Subcutaneous adipose tissue (tissue), 4 donors: Measurements from ENCODE around the gene ACTN4. TPM values are rescaled to one million over a fixed set of nuclear protein-coding genes. Genes with fewer than 3 reads are reported as not detected.

Experiments
- total RNA-seq, 4 donors: library from RNA; depleted of rRNA; stranded (reverse); fragments of >200 nt; gene quantifications; one replicate each; pipeline ENCODE4 v1.1.0, GENCODE V29; 2016
- TF ChIP-seq, protein P1 (sequence below): fragments of 450-650 bp; IDR thresholded peaks from one replicate; pipeline ENCODE4 v1.5.1; 2016; ENCODE audit warnings: low read depth, mild to moderate bottlenecking, control low read depth, antibody characterized with exemption, moderate library complexity

The ACTN4 gene
- total RNA-seq, 4 donors from 2014 or later = 179 to 258 (median 186) TPM

DNA sequence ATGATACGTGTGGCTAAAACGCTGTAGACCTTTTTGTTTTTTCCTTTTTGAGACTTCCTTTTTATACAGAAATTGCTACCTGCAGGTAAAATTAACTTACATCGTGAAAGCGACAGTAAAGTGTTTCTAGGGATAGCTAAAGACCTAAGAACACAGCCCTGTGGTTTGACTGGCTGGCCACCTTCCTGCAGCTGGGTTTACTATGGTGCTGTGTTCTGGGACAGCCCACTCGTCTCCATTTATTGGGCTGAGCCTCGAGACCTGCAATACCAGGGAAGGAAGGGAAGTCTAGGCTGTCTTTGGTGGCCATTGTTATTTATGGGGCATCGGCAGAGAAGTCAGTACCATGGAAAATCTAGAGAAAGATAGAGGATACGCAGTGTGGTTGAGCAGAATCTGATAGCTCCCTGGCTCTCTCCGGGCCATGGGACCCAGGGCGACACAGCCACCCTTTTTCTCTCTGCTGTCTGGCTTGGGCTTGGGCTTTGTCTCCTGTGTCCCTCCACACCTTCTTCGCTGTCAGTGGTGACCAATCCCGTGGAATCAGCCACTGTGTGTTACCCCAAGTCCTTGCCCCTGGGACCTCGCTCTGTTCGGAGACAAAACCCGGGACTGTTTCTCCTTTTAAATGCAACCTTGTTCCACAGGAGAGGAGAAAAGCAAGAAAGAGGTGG lies 30.9 kb downstream of the ACTN4 start:
- TF ChIP-seq, protein P1, sequence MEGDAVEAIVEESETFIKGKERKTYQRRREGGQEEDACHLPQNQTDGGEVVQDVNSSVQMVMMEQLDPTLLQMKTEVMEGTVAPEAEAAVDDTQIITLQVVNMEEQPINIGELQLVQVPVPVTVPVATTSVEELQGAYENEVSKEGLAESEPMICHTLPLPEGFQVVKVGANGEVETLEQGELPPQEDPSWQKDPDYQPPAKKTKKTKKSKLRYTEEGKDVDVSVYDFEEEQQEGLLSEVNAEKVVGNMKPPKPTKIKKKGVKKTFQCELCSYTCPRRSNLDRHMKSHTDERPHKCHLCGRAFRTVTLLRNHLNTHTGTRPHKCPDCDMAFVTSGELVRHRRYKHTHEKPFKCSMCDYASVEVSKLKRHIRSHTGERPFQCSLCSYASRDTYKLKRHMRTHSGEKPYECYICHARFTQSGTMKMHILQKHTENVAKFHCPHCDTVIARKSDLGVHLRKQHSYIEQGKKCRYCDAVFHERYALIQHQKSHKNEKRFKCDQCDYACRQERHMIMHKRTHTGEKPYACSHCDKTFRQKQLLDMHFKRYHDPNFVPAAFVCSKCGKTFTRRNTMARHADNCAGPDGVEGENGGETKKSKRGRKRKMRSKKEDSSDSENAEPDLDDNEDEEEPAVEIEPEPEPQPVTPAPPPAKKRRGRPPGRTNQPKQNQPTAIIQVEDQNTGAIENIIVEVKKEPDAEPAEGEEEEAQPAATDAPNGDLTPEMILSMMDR = no peak

DNA sequence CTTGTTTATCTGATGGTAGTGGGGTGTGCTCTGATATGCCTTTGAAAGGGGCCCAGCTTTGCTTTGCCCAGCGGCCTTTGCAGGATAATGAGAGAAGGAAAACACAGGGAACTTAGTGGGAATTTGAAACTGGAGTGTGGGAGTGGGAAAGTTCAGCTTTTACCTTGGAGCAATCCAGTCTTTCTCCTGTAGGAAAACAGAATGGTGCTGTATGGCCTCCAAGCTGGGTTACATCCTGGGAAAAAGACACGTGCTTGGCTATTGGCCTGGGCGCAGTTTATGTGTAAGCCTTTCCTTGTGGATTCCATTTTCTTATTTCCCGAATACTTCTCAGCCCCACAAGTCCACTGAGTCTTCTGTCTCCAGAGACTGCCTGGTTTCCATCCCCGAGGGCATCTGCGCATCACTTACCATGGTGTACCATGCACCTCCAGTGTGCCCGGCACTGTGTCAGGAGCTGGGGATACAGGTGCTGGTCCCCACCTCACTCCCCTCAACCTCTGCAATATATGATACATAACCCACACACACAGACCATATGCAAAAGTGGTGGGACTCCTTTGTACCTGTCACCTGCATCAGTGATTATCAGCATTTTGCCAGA lies 31.5 kb downstream of the ACTN4 start:
- TF ChIP-seq, protein P1 = no peak

DNA sequence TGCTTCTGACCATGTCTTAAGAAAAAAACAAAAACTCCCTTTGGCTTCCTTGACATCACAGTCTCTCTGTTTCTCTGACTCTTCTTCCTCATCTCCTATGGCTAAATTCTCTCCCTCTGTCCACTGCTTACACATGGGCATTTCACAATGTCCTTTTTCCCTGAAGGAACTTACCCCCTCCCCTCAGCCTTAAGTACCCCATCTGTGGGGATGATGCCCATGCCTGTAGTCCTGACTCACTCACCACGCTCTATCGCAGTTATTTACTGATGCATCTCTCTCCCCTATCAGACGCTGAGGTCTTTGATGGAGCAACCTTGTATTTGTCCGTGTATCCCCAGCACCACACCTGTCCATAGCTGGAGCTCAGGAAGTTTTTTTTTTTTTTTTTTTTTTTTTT lies 32.4 kb downstream of the ACTN4 start:
- TF ChIP-seq, protein P1 = no peak

DNA sequence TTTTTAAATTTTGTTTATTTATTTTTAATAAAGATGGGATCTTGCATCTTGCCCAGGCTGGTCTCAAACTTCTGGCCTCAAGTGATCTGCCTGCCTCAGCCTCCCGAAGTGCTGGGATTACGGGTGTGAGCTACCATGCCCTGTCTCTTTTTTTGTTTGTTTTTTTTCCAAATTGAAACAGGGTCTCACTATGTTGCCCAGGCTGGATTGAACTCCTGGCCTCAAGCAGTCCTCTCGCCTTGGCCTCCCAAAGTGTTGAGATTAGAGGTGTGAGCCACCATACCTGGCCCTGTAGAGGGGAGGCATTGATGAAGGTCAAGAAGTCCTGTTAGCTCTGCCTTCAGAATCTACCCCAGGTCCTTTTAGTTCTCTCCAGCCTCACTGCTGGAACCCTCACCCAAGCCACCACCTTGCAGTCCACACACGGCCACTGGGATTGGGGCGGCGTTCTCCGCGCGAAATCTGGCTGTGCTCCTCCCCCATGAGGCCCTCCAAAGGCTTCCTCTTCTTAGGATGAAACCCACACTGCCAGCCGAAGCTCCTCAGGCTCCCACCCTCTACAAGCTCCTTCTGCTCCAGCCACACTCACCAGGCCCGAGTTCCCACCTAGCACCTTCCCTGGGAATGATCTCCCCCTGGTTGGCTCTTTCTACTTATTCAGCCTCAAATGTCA lies 34.9 kb downstream of the ACTN4 start:
- TF ChIP-seq, protein P1 = no peak

DNA sequence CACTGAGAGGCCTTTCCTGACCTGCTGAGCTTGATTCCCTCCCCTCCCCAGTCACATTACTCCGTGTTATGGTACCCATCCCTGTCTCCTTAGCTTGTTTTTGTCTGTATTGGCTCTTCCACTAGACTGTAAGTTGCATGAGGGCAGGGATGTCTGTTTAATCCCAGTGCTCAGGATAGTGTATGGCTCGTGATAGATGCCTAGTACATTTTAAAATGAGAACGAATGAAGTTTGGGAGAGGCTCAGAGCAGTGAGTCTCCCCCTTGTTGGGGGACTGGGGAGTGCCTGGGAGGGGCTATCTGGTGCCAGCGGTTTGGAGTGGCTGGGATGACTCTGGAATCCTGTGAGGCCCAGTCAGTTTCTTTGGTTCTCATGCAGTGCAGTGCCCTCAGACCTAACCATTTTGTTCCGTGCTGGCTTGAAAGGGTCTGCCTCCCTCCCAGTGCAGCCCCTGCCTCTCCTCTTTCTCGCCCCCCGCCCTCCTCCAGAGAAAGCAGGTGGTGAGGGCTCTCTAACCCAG lies 35.5 kb downstream of the ACTN4 start:
- TF ChIP-seq, protein P1 = no peak

DNA sequence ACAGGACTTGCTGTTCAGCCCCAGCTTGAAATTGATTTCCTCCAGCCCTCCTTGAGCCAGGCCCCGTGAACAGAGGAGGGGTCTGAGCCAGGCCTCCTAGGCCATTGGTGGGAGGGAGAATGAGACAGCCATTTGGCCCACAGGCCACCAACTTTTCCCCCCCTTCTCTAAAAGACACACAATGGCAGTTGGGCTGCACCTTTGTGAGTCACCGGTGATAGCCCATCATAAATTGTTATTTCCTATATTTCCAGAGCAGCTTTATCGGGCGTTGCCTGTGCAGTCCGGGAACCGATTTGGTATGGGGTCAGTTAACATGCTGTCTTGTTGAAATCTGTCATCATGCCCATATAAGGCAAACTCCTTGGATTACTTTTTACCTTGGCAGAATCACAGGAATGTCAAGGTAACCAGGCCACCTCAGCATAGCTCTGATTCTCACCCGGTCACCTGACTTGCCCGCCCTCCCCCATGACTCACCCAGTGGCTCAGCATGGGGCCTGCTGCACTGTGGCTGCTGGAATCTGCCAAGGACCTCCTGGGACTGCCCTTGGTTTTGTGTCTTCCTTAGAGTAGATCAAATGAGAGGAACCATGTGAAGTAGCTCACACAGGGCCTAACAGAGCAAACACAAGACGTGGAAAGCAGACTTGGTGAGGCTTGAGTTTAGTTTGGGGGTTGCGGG lies 36.1 kb downstream of the ACTN4 start:
- TF ChIP-seq, protein P1 = no peak
